Fibroblast of skin of left quadriceps (primary cell): ENCODE results near the gene IL3RA.
"Not testable (repeated sequence)": the region's sequence is repeated elsewhere in the genome, so short reads cannot be mapped to it uniquely, and the experiment has no call there.

ENCODE experiments used
- DNase-seq, 2 experiments: peaks; one replicate each; pipeline ENCODE4 v3.0.0-alpha.2; 2013; ENCODE audit warnings: low read depth in 2 of 2

The IL3RA gene

DNA sequence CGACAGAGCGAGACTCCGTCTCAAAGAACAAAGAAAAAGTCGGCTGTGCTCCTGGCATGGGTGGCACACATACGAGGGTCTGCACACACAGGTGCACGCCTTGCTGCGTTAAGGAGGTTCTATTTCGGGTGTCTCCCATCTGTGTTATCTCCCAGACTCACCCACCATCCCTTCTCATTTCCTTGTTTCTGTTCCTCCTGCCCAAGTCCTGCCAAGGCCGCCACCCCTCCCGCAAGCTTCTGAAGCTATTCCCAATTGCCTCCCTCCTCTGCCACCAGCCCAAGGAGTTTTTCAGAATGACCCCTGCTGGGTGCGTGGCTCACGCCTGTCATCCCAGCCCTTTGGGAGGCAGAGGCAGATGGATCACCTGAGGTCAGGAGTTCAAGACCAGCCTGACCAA is 6.0 kb upstream of the IL3RA start:
- DNase-seq = no peak

DNA sequence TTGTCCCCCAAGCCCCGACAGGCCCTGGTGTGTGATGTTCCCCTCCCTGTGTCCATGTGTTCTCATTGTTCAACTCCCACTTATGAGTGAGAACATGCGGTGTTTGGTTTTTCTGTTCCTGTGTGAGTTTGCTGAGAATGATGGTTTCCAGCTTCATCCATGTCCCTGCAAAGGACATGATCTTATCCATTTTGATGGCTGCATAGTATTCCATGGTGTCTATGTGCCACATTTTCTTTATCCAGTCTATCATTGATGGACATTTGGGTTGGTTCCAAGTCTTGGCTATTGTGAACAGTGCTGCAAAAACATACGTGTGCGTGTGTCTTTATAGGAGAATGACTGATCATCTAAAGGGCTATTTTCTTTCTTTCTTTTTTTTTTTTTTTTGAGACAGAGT is 4.2 kb upstream of the IL3RA start:
- not testable (repeated sequence) for DNase-seq

DNA sequence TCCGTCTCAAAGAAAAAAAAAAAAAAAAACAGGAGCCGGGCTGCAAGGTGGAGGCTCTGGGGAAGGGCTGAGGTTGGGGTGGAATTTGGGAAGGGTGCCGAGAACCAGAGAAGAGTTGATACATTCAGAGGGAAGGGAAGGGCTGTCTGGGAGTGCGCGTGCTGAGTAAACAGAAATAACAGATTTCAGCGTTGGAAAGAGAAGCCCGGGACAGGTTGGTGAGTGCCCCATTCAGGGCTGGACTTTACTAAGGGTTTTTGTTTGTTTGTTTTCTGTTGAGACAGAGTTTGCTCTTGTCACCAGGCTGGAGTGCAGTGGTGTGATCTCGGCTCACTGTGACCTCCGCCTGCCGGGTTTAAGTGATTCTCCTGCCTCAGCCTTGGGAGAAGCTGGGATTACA is 1.7 kb upstream of the IL3RA start:
- no peak for DNase-seq

DNA sequence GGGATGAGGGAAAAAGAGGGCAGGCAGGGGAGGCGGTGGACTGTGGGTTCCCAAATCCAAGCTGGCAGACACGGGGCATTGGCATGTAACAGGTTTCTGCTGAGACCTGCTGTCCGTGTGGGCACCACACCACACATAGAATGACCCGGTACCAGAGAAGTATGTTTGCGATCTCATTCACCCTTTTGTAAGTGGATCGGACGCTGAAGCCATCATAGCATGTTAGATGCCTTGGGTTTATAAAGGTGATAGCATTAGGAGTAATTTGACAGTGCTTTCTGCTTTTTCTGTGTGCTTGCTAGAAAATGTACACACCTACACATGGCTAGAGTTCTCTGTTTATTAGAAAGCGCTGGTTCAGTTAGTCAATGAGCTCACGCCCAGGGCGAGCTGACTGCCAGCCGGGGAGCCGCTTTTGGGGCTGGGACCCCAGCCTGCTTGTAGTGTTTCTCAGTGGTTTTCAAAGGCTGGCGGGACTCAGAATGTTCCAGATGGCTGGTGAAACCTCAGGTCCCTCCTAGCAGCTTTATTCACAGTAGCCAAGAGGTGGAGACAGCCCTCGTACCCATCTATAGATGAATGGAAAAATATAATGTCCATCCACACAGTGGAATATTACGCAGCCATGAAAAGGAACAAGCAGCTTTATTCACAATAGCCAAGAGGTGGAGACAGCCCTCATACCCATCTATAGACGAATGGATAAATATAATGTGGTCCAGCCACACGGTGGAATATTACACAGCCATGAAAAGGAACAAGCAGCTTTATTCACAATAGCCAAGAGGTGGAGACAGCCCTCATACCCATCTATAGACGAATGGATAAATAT is 579 bp downstream of the IL3RA start:
- no peak for DNase-seq

DNA sequence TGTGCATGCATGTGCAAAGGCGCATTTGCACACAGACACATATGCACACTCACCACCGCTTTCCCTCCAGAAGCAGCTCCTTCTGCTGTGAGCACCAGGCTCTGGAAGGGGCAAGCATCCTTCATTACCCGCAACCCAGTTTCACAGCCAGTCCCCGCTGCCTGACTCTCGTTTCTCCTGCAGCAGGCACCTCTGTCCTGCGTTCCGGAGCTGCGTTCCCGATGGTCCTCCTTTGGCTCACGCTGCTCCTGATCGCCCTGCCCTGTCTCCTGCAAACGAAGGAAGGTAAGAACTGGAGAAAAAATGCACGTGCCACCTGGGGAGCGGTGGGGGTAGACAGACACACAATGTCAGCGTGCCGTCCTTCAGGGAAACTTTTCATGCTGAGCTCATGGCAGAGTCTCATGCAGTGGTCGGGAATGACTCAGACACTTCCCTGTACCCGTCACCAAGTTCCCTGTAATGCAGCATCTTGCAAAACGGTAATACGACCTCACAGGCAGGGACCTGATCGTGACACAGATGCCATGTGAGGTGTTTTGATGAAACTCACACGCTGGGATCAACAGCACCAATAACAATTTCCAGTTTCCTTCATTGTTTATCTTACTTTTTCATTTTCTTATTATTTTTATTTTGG is 5.1 kb downstream of the IL3RA start:
- DNase-seq = no peak

DNA sequence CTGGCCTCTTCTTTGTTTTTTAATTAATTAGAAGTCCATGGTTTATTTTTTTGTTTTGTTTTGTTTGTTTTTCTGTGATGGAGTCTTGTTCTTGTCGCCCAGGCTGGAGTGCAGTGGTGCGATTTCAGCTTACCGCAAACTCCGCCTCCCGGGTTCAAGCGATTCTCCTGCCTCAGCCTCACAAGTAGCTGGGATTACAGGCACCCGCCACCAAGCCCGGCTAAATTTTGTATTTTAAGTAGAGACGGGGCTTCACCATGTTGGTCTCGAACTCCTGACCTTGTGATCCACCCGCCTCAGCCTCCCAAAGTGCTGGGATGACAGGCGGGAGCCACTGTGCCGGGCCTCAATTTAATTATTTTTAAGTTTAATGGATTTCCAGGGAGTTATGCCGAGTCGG is 13.0 kb downstream of the IL3RA start:
- DNase-seq = not testable (repeated sequence)

DNA sequence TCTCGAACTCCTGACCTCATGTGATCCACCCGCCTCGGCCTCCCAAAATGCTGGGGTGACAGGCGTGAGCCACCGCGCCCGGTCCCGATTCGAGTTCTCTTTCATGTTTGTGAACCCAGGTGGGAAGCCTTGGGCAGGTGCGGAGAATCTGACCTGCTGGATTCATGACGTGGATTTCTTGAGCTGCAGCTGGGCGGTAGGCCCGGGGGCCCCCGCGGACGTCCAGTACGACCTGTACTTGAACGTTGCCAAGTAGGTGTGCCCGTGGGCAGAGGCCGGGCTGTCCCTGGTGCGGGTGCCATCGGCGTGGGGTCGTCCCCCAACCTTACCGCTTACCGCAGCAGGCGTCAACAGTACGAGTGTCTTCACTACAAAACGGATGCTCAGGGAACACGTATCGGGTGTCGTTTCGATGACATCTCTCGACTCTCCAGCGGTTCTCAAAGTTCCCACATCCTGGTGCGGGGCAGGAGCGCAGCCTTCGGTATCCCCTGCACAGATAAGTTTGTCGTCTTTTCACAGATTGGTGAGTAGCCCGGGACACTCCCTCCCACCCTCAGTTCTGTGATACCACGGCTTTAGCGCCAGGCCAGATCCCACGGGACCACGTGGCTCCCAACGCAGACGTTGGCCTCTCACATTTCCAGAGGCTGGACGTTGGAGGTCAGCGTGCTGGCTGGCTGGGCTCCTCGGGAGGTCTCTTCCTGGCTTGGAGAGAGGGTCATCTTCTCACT is 15.6 kb downstream of the IL3RA start:
- no peak for DNase-seq

DNA sequence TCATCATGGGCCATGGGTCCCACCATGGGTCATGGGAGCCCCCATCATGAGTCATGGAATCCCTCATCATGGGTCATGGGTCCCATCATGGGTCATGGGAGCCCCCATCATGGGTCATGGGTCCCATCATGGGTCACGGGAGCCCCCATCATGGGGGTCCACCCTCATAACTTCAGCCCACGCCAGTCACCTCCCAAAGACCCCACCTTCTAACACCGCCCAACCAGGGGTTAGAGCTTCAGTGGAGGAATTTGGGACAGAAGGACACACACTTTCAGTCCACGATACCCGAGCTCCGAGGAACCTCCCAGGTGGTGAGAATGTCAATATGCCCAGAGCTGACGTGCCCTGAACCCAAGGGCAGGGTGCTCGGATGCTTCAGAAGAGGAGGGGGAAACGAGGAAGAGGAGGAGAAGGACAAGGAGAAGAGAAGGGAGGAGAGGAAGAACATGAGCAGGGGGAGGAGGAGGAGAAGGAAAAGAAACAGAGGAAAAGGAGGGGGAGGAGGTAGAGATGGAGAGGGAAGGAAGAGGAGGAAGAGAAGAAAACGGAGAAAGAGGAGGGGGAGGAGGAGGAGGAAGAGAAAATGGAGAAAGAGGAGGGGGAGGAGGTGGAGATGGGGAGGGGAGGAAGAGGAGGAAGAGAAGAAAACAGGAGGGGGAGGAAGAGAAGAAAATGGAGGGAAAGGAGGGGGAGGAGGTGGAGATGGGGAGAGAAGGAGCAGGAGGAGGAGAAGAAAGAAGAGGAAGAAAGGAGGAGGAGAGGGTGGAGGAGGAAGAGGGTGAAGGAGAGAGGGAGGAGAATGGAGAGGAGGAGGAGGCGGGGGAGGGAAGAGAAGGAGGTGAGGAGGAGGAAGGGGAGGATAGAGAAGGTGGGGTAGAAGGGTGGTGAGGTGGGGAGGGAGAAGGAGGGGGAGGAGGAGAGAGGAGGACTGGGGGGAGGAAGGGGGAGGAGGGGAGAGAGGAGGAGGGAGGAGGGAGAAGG is 17.7 kb downstream of the IL3RA start:
- no peak for DNase-seq

DNA sequence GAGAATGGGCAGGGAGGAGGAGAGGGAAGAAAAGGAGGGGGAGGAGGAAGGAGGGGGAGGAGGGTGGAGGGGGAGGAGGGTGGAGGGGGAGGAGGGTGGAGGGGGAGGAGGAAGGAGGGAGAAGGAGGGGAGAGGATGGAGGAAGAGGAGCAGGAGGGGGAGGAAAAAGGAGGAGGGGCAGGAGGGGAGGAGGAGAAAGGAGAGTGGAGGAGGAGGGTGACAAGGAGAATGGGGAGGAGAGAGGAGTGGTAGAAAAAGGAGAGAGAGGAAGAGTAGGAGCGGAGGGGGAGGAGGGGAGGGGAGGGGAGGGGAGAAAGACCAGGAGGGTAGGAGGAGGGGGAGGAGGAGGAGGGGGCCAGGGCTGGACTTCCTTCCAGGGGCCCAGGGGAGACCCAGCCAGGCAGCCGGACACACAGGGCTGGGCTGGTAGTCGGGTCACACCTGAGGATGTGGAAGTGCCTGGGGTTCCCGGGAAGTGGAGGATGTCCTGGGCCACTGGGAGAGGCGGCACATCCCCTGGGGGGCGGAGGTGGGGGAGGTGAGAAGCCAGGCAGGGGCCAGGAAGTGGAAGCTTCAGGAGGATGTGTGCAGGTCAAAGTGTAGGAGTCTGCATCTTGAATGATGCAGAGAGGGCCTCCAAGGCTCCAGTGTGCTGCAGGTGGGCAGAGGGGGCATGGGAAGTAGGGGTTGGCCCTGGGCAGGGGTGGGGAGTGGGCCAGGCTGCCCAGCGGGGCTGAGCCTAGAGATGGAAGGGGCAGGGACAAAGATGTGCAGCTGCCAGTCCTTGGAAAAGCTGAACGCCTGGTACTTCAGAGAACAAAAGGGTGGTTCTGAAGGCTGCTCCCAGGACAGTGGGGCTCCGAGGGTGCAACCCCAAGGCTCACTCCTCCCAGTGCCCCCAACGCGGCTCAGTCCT is 18.8 kb downstream of the IL3RA start:
- DNase-seq = no peak

DNA sequence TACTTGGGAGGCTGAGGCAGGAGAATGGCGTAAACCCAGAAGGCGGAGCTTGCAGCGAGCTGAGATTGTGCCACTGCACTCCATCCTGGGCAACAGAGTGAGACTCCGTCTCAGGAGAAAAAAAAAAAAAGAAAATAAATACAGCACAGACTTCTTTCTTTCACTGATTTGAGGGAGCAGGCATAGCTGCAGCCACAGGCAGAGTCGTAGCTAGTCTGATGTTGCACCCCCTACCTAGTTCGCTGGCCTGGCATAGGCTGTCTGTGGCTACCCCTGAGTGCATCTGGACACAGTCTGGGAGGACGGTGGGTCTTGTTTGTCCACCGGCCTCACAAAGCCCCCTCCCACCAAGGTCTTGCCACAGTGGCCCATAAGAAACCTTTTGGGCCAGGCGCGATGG is 21.4 kb downstream of the IL3RA start:
- no peak for DNase-seq

DNA sequence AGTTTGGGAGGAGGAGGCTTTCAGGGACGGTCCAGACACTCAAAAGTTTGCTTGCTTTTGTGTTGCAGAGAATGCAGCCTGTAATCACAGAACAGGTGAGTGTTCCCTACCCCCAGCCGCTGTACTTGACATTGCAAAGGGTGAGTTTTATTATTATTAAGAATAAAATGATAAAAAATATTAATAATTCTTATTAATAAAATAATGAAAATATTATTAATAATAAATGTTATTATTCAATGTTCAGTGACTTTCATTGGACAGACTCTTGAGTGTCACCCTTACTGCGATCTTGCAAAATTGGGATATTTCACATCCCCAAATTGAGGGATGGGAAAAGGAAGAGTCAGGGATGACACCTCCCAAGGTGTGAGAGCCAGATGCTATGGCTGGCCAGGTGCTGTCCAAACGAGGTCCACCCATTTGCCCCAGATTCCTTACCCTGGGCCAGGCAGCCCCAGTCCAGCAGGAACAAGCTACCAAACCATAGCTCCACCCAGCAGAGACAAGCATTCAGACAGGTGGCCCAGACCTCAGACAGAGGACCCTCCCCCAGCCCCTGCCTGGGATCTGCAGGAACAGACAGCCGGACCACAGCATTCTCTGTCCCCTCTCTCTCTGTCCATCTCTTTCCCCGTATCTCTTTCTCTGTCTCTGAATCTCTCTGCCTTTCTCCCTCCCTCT is 22.4 kb downstream of the IL3RA start:
- DNase-seq = no peak

DNA sequence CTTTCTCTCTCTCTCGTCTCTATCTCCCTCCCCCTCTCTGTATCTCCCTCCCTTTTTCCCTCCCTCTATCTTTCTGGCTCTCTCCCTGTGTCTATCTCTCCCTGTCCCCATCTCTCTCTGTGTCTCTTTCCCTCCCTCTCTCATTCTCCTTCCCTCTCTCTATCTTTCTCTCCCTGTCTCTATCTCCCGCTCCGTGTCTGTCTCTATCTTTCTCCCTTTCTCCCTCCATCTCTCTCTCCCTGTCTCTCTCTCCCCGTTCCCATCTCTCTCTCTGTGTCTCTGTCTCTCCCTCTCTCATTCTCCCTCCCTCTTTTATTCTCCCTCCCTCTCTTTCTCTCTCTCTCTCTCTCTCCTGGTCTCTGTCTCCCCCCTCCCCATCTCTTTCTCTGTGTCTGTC is 22.9 kb downstream of the IL3RA start:
- no peak for DNase-seq

DNA sequence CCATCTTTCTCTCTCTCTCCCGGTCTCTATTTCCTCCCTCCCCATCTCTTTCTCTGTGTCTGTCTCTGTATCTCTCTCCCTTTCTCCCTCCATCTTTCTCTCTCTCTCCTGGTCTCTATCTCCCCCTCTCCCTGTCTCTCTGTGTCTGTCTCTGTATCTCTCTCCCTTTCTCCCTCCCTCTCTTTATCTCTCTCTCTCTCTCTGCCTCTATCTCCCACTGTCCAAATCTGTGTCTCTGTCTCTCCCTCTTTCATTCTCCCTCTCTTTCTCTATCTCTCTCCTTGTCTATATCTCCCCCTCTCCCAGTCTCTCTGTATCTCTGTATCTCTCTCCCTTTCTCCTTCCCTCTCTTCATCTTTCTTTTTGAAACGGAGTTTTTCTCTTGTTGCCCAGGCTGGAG is 23.6 kb downstream of the IL3RA start:
- no peak for DNase-seq

DNA sequence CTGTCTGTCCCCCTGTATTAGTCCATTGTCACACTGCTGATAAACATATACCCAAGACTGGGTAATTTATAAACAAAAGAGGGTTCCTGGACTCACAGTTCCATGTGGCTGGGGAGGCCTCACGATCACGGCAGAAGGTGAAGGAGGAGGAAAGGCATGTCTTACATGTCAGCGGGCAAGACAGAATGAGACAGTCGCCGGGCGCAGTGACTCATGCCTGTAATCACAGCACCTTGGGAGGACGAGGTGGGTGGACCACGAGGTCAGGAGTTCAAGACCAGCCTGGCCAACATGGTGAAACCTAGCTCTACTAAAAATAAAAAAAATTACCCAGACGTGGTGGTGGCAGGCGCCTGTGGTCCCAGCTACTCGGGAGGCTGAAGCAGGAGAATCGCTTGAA is 24.7 kb downstream of the IL3RA start:
- DNase-seq = no peak

DNA sequence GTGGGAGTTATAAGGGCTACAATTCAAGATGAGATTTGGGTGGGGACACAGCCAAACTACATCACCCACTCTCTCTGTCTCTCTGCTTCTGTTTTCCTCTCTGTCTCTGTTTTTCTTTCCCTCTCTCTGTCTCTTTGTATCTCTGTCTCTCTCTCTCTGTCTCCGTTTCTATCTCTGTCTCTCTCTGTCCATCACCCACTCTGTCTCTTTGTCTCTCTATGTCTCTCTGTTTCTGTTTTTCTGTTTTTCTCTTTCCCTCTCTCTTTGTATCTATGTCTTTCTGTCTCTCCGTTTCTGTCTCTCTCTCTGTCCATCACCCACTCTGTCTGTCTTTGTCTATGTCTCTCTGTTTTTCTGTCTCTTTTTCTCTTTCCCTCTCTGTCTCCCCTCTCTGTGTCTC is 25.3 kb downstream of the IL3RA start:
- DNase-seq = no peak

DNA sequence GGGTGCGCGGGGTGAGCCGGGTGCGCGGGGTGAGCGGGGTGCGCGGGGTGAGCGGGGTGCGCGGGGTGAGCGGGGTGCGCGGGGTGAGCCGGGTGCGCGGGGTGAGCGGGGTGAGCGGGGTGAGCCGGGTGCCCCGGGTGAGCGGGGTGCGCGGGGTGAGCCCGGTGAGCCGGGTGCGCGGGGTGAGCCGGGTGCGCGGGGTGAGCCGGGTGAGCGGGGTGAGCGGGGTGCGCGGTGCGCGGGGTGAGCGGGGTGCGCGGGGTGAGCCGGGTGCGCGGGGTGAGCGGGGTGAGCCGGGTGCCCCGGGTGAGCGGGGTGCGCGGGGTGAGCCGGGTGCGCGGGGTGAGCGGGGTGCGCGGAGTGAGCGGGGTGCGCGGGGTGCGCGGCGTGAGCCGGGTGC is 29.8 kb downstream of the IL3RA start:
- DNase-seq = not testable (repeated sequence)

DNA sequence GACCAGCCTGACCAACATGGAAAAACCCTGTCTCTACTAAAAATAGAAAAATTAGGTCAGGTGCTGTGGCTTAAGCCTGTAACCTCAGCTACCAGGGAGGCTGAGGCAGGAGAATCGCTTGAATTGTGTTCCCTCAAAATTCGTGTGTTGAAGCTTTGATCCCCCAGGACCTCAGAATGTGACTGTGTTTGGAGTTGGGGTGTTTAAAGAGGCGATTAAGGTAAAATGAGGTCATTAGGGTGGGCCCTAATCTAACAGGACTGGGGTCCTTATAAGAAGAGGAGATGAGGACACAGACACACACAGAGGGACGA is 31.8 kb downstream of the IL3RA start:
- no peak for DNase-seq

DNA sequence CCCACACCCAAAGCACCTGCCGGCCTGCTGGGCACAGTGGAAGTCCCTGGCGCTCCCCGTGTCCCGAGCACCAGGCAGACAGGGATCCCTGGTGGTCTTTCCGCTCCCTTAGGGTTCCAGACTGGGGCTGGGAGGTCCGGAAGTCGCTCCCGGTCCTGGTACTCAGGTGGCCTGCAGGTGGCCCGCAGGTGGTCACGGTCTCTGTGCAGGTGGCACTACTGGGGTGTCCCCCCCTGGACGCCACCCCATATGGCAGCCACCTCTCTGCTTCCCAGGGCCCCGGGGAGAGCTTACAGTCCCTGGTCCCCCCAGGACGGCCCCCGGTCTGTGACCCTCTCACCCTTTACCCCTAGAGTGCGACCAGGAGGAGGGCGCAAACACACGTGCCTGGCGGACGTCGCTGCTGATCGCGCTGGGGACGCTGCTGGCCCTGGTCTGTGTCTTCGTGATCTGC is 41.7 kb downstream of the IL3RA start:
- DNase-seq = no peak

DNA sequence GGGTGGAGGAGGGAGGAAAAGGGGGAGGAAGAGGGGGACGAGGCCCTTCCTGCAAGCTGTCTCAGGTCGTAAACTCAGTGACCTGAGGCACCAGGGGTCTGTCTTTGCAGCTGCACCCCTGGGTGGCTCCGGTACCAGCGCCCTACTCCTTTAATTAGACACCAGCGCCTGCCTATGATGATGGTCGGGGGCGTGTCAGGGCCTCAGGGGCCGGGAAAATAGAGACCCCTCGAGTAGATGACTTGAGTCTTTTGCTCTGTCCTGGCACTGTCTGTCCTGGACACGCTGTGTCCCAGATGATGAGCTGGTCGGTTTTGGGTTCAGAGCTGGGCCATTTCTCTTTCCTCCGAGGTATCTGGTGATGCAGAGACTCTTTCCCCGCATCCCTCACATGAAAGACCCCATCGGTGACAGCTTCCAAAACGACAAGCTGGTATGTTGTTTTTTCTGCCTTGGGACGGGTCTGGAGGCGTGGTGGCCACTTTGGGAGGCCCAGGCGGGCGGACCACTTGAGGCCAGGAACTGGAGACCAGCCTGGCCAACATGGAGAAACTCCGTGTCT is 44.2 kb downstream of the IL3RA start:
- DNase-seq = no peak
